Measurements from ENCODE around the gene ZNF267.
"Not testable (repeated sequence)": the region's sequence is repeated elsewhere in the genome, so short reads cannot be mapped to it uniquely, and the experiment has no call there.

ZNF267 gene

GRCh38 chr16:31960186-31960910 is 86.7 kb downstream of the ZNF267 start:
- ATAC-seq = not testable (repeated sequence)
